Left forelimb (tissue), 1 donor: Measurements from ENCODE around the gene ARID3A.
A peak's percentile ranks its signal among the peaks of the same experiment; 100 is the strongest.

Experiments used
- DNase-seq: peaks from one replicate; pipeline ENCODE4 v3.0.0-alpha.2; 2018; ENCODE audit warnings: low spot score

ARID3A gene

GRCh38 chr19:912181-913079 lies 13.4 kb upstream of the ARID3A start:
- DNase-seq = no peak

GRCh38 chr19:913080-913748 lies 12.6 kb upstream of the ARID3A start, which contains the start of gene R3HDM4:
TSS of gene R3HDM4 (minus strand) at chr19:913219. CDS start at chr19:913157, 62 bp downstream.
- peak; percentile 89 for DNase-seq

GRCh38 chr19:916645-917322 lies 9.1 kb upstream of the ARID3A start:
- DNase-seq = no peak

- no peak for DNase-seq
These were observed 8.3 kb upstream of the ARID3A start, which contains the start of gene KISS1R for GRCh38 chr19:917323-918151. TSS of gene KISS1R (plus strand) at chr19:917333. CDS start at chr19:917503, 170 bp downstream.

- no peak for DNase-seq
These were observed 7.7 kb upstream of the ARID3A start for GRCh38 chr19:918152-918437.

GRCh38 chr19:918481-919198 lies 7.2 kb upstream of the ARID3A start:
- no peak for DNase-seq

GRCh38 chr19:919199-920050 lies 6.4 kb upstream of the ARID3A start:
- DNase-seq = no peak

GRCh38 chr19:920051-920864 lies 5.6 kb upstream of the ARID3A start:
- DNase-seq = no peak

- no peak for DNase-seq
These were observed 1.2 kb upstream of the ARID3A start for GRCh38 chr19:924553-925086.

GRCh38 chr19:925087-925525 lies 729 bp upstream of the ARID3A start:
- DNase-seq = no peak

GRCh38 chr19:926323-926588 lies 421 bp downstream of the ARID3A start:
- no peak for DNase-seq

- DNase-seq = peak; percentile 67
These were observed 935 bp downstream of the ARID3A start for GRCh38 chr19:926589-927350.

GRCh38 chr19:927351-927779 lies 1.5 kb downstream of the ARID3A start:
- no peak for DNase-seq

GRCh38 chr19:927780-928401 lies 2.1 kb downstream of the ARID3A start:
- no peak for DNase-seq

- no peak for DNase-seq
These were observed 2.8 kb downstream of the ARID3A start for GRCh38 chr19:928471-929202.

GRCh38 chr19:929203-929890 lies 3.5 kb downstream of the ARID3A start:
- no peak for DNase-seq

GRCh38 chr19:929891-930258 lies 4.0 kb downstream of the ARID3A start:
- DNase-seq = no peak
